Caco-2 (cell line): ENCODE measurements around the gene SPNS2. TPM values are rescaled to one million over a fixed set of nuclear protein-coding genes. Genes with fewer than 3 reads are reported as not detected.
A peak's percentile ranks its signal among the peaks of the same experiment; 100 is the strongest.

Experiments used
- BruUV-seq: library from RNA; stranded (reverse); fragments of 400-500 nt; replicated peaks from 2 replicates; lab custom pipeline; 2021; lab: Mats Ljungman, UMichigan
- CTCF ChIA-PET: fragments of 300-600 bp; sonication (Branson Sonifier 250); formaldehyde crosslinking; loops from one replicate; lab custom pipeline; 2022; ENCODE audit warnings: antibody characterized with exemption; lab: Charles Lee
- POLR2A ChIA-PET: fragments of 300-600 bp; sonication (Branson Sonifier 250); formaldehyde crosslinking; loops from one replicate; lab custom pipeline; 2022; ENCODE audit warnings: antibody characterized with exemption; lab: Charles Lee
- DNase-seq, 2 experiments: peaks; one replicate each; pipeline versions ENCODE4 v3.0.0 to v3.0.0-alpha.2; 2020 to 2022
- H3K27me3 ChIP-seq: replicated peaks from 2 replicates; pipeline ENCODE4 v1.6.0; 2011; ENCODE audit warnings: low read length; ENCODE audit not compliant: control insufficient read depth, insufficient read depth
- H3K36me3 ChIP-seq: 2 replicates; pipeline ENCODE4 v1.5.1; 2011; ENCODE audit warnings: low read length; ENCODE audit not compliant: control insufficient read depth, insufficient read depth
- H3K4me1 ChIP-seq: fragments of 250-450 bp; sonication (Bioruptor Pico); 2 replicates; pipeline ENCODE4 v1.5.1; 2020; ENCODE audit warnings: mild to moderate bottlenecking
- H3K4me3 ChIP-seq: 2 replicates; pipeline ENCODE4 v1.5.1; 2011; ENCODE audit warnings: low read depth, mild to moderate bottlenecking, control low read depth, low read length
- H3K9me3 ChIP-seq: fragments of 250-450 bp; sonication (Bioruptor Pico); 2 replicates; pipeline ENCODE4 v1.5.1; 2020; ENCODE audit warnings: mild to moderate bottlenecking, moderate library complexity
- H3K27ac Mint-ChIP-seq: one replicate; pipeline ENCODE4 v1.8.0; 2022; ENCODE audit warnings: mixed read lengths; ENCODE audit not compliant: unreplicated experiment
- H3K27me3 Mint-ChIP-seq: one replicate; pipeline ENCODE4 v1.8.0; 2022; ENCODE audit warnings: mixed read lengths; ENCODE audit not compliant: insufficient read depth, unreplicated experiment
- H3K36me3 Mint-ChIP-seq: one replicate; pipeline ENCODE4 v1.8.0; 2022; ENCODE audit warnings: mild to moderate bottlenecking, mixed read lengths; ENCODE audit not compliant: insufficient read depth, unreplicated experiment
- H3K4me1 Mint-ChIP-seq: one replicate; pipeline ENCODE4 v1.8.0; 2022; ENCODE audit warnings: low read depth, mixed read lengths; ENCODE audit not compliant: unreplicated experiment
- H3K4me3 Mint-ChIP-seq: one replicate; pipeline ENCODE4 v1.8.0; 2022; ENCODE audit warnings: mild to moderate bottlenecking, moderate library complexity, mixed read lengths; ENCODE audit not compliant: unreplicated experiment
- H3K9me3 Mint-ChIP-seq: one replicate; pipeline ENCODE4 v1.8.0; 2022; ENCODE audit warnings: mixed read lengths; ENCODE audit not compliant: unreplicated experiment
- intact Hi-C: fragments of 100-400 bp; cut with micrococcal nuclease; formaldehyde crosslinking; loops from one replicate; pipeline ENCODE4 v1.10.0; 2022; ENCODE audit not compliant: unreplicated experiment
- total RNA-seq: library from RNA; stranded (reverse); gene quantifications from 2 replicates; pipeline ENCODE4 v1.2.3, GENCODE V29; 2022
- TF ChIP-seq, protein P1 (sequence below), 2 experiments: fragments of 200-600 bp in 1 of 2; IDR thresholded peaks; 1 replicate in 1 of 2; 2 replicates in 1 of 2; pipeline versions ENCODE4 v1.5.1 to v1.8.0; 2011 to 2022; ENCODE audit warnings: antibody characterized with exemption in 1 of 2, control low read depth in 1 of 2, inconsistent platforms in 1 of 2, low read depth in 1 of 2, low read length in 1 of 2, mild to moderate bottlenecking in 1 of 2, moderate library complexity in 1 of 2; ENCODE audit not compliant: insufficient read depth in 1 of 2, severe bottlenecking in 1 of 2, unreplicated experiment in 1 of 2

The SPNS2 gene
- total RNA-seq, 1 experiment from 2014 or later: 1.00 TPM

DNA sequence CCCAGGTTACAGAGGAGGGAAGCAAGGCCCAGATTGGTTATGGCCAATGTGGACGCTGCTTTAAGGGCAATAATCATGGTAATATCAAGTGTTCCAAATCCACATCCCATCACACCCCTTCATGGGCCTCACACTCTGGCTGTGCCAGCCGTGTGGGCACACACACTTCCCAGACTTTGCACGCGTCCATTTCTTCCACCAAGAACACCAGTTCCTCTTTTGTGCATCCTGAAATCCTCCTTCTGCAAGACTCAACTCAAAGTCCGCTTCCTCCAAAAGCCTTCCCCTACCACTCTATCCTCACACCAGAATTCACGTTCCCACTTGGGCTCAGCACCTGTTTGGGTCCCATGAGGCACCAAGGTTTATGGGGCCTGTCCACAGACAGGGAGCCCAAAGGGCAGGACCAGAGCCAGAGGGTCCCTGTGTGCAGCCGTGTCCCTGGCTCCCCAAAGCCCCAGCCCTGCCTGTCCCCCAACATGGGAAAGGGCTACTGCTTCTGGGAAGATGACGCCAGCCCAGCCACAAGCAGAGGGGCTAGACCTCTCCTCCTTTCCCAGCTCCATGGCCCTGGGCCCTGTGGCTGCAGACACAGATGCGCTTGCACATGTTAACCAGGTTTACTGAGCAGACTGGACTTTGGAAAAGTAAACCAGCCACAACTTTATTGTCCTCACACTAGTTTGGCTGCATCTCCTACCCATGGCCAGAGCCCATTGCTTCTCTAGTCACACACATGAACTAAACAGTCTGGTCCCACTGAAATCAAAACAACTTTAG, 44.7 kb upstream of the SPNS2 start:
- TF ChIP-seq, protein P1, sequence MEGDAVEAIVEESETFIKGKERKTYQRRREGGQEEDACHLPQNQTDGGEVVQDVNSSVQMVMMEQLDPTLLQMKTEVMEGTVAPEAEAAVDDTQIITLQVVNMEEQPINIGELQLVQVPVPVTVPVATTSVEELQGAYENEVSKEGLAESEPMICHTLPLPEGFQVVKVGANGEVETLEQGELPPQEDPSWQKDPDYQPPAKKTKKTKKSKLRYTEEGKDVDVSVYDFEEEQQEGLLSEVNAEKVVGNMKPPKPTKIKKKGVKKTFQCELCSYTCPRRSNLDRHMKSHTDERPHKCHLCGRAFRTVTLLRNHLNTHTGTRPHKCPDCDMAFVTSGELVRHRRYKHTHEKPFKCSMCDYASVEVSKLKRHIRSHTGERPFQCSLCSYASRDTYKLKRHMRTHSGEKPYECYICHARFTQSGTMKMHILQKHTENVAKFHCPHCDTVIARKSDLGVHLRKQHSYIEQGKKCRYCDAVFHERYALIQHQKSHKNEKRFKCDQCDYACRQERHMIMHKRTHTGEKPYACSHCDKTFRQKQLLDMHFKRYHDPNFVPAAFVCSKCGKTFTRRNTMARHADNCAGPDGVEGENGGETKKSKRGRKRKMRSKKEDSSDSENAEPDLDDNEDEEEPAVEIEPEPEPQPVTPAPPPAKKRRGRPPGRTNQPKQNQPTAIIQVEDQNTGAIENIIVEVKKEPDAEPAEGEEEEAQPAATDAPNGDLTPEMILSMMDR (IDR thresholded peaks at IDR 0.05; ENCODE audit: insufficient read depth in 1 of 2, low read depth in 1 of 2, low read length in 1 of 2, severe bottlenecking in 1 of 2, unreplicated experiment in 1 of 2): no peak
- H3K9me3 ChIP-seq: no peaks in the 10 kb centered on the region
- CTCF ChIA-PET: no interaction called here
- peaks cover 7% of the 10 kb centered on the region for H3K4me1 Mint-ChIP-seq
- POLR2A ChIA-PET: no interaction called here
- no peaks in the 10 kb centered on the region for H3K27me3 ChIP-seq
- DNase-seq: peak; percentile 58 to 66
- H3K36me3 Mint-ChIP-seq: no peaks in the 10 kb centered on the region
- no TSS peak for BruUV-seq
- intact Hi-C loops: loop anchor here (1.0 to 10.0 kb wide), 2 partner anchors 36 to 61 kb away; no protein-coding TSS in a partner anchor
- no peak overlapping the region for H3K4me3 Mint-ChIP-seq
- no peaks in the 10 kb centered on the region for H3K9me3 Mint-ChIP-seq
- H3K27me3 Mint-ChIP-seq: no peaks in the 10 kb centered on the region
- H3K4me3 ChIP-seq: no peak overlapping the region
- no peaks in the 10 kb centered on the region for H3K36me3 ChIP-seq
- H3K27ac Mint-ChIP-seq: peak overlapping the region; percentile 53
- peaks cover 6% of the 10 kb centered on the region for H3K4me1 ChIP-seq

DNA sequence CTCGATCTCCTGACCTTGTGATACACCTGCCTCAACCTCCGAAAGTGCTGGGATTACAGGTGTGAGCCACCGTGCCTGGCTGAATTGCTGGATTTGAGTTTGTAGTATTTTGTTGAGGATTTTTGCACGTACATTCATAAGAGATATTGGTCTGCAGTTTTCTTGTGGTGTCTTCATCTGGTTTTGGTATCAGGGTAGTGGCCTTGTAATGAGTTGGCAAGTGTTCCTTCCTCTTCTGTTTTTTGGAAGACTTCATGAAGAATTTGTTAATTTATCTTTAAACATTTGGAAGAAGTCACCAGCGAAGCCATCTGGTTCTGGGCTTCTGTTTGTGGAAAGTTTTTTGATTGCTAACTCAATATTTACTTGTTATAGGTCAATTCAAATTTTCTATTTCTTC, 38.0 kb upstream of the SPNS2 start:
- no peaks in the 10 kb centered on the region for H3K27me3 Mint-ChIP-seq
- TF ChIP-seq, protein P1 (IDR thresholded peaks at IDR 0.05; ENCODE audit: insufficient read depth in 1 of 2, low read depth in 1 of 2, low read length in 1 of 2, severe bottlenecking in 1 of 2, unreplicated experiment in 1 of 2): no peak
- POLR2A ChIA-PET: no interaction called here
- H3K27ac Mint-ChIP-seq: no peak overlapping the region
- no peak for DNase-seq
- H3K36me3 ChIP-seq: no peaks in the 10 kb centered on the region
- no TSS peak for BruUV-seq
- no peak overlapping the region for H3K4me3 ChIP-seq
- no peaks in the 10 kb centered on the region for H3K9me3 ChIP-seq
- intact Hi-C loops: no loop called here
- peaks cover 20% of the 10 kb centered on the region for H3K9me3 Mint-ChIP-seq
- H3K4me1 ChIP-seq: no peaks in the 10 kb centered on the region
- H3K4me1 Mint-ChIP-seq: no peaks in the 10 kb centered on the region
- CTCF ChIA-PET: no interaction called here
- H3K36me3 Mint-ChIP-seq: no peaks in the 10 kb centered on the region
- H3K27me3 ChIP-seq: no peaks in the 10 kb centered on the region
- no peak overlapping the region for H3K4me3 Mint-ChIP-seq

DNA sequence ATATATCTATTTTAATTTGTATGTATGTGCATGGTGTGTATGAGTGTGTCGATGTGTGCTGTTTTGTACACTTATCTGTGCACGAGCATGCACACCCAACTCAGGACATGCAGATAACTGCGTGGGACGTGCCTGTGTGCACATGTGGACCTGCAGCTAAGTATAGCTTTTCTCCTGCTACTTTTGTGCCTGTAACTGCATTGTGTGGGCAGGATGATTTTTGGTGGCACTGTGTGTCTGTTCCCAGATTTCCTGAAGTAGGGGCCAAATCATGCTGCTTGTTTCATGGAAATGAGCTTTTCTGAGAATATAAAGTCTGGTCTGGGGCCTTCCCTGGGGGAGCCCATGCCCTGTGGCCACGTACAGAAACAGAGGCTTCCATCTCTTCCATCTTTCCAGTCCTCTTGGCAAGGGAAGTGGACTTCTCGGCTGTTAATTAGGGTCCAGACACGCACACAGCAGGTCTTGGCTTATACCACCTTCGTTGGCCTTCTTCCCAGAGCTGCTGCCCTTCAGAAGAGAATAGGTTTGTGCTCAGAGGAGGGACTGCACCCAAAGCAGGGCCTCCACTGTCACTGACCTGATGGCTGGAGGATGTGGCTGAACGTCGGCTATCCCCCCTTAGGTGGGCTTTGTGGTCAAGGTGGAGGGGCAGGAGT, 34.7 kb upstream of the SPNS2 start:
- H3K4me3 Mint-ChIP-seq: no peak overlapping the region
- Histone ChIP-seq H3K9me3 (no peaks in the 10 kb centered on the region), H3K4me1 (no peaks in the 10 kb centered on the region), H3K36me3 (no peaks in the 10 kb centered on the region), H3K4me3 (no peak overlapping the region), H3K27me3 (no peaks in the 10 kb centered on the region)
- H3K9me3 Mint-ChIP-seq: peaks cover 20% of the 10 kb centered on the region
- intact Hi-C loops: no loop called here
- ChIA-PET CTCF (no interaction called here), POLR2A (no interaction called here)
- TF ChIP-seq, protein P1 (IDR thresholded peaks at IDR 0.05; ENCODE audit: insufficient read depth in 1 of 2, low read depth in 1 of 2, low read length in 1 of 2, severe bottlenecking in 1 of 2, unreplicated experiment in 1 of 2): no peak
- BruUV-seq: no TSS peak
- H3K27me3 Mint-ChIP-seq: no peaks in the 10 kb centered on the region
- DNase-seq: no peak
- no peak overlapping the region for H3K27ac Mint-ChIP-seq
- no peaks in the 10 kb centered on the region for H3K4me1 Mint-ChIP-seq
- no peaks in the 10 kb centered on the region for H3K36me3 Mint-ChIP-seq
